Renal cortex interstitium (tissue), 11 donors: Measurements from ENCODE around the gene ROPN1L. TPM values are rescaled to one million over a fixed set of nuclear protein-coding genes. Genes with fewer than 3 reads are reported as not detected.
"Not testable (repeated sequence)": the region's sequence is repeated elsewhere in the genome, so short reads cannot be mapped to it uniquely, and the experiment has no call there.

Experiments
- DNase-seq, 11 donors: peaks; one replicate each; pipeline ENCODE4 v3.0.0-alpha.2; 2013; ENCODE audit warnings: low read depth in 9 of 11, low spot score in 4 of 11; ENCODE audit errors: extremely low read depth in 1 of 11
- polyA plus RNA-seq, 3 donors: library from polyadenylated mRNA; unstranded; fragments of 120-200 nt; gene quantifications; one replicate each; pipeline ENCODE4 v1.2.1, GENCODE V29; 2013; ENCODE audit not compliant: insufficient read length in 3 of 3

ROPN1L gene
- polyA plus RNA-seq, 3 donors, result 0.37 to 1.6 (median 1.1) TPM

GRCh38 chr5:10511741-10512640 is 70.3 kb downstream of the ROPN1L start:
- DNase-seq, result no peak

GRCh38 chr5:10513501-10514442 is 72.1 kb downstream of the ROPN1L start:
- DNase-seq, result peak in 2 of 11 donors; percentile 35 to 38

GRCh38 chr5:10514572-10514971 is 72.9 kb downstream of the ROPN1L start:
- not testable (repeated sequence) for DNase-seq

Other genes starting within 250 kb of the ROPN1L start
- 10 to 100 TPM; 19.9 to 24.5 (median 21.1) TPM for gene ATPSCKMT, start 192.0 kb upstream of the ROPN1L start, polyA plus RNA-seq
- 100 to 1,000 TPM; 234 to 298 (median 257) TPM for gene CCT5, start 191.6 kb upstream of the ROPN1L start, polyA plus RNA-seq
- 10 to 100 TPM; 41.2 to 52.2 (median 41.6) TPM for gene CMBL, start 134.0 kb upstream of the ROPN1L start, polyA plus RNA-seq
- 100 to 1,000 TPM; 174 to 227 (median 208) TPM for gene MARCHF6, start 88.2 kb upstream of the ROPN1L start, polyA plus RNA-seq
- 1 to 10 TPM; 1.9 to 2.0 (median 2.0) TPM for gene ANKRD33B, start 122.2 kb downstream of the ROPN1L start, polyA plus RNA-seq